Activated CD8-positive, alpha-beta memory T cell treated with anti-CD3 and anti-CD28 coated beads, Interleukin-2, amount 10 ng/mL, durations not matched to agents 7 days and 5 days (primary cell): ENCODE results near the gene MEIOSIN. TPM values are rescaled to one million over a fixed set of nuclear protein-coding genes. Genes with fewer than 3 reads are reported as not detected.

Source experiments
- ATAC-seq: fragments of 150-1000 bp; cut with Tn5 transposase; one replicate; pipeline ENCODE4 v1.10.0; 2021; ENCODE audit warnings: moderate library complexity
- CTCF ChIA-PET: fragments of 350-600 bp; sonication (Branson Sonifier 250); formaldehyde crosslinking; loops from one replicate; lab custom pipeline; 2021; ENCODE audit warnings: antibody characterized with exemption; lab: Charles Lee
- DNase-seq: peaks from one replicate; pipeline ENCODE4 v3.0.0-alpha.2; 2020
- H3K27ac Mint-ChIP-seq: one replicate; pipeline ENCODE4 v1.8.0; 2021; ENCODE audit warnings: mild to moderate bottlenecking, mixed read lengths
- H3K27me3 Mint-ChIP-seq: one replicate; pipeline ENCODE4 v1.8.0; 2021; ENCODE audit warnings: mixed read lengths
- H3K36me3 Mint-ChIP-seq: one replicate; pipeline ENCODE4 v1.8.0; 2021; ENCODE audit warnings: mild to moderate bottlenecking, mixed read lengths
- H3K4me1 Mint-ChIP-seq: one replicate; pipeline ENCODE4 v1.8.0; 2021; ENCODE audit warnings: mixed read lengths
- H3K4me3 Mint-ChIP-seq: one replicate; pipeline ENCODE4 v1.8.0; 2021; ENCODE audit warnings: mild to moderate bottlenecking, moderate library complexity, mixed read lengths
- H3K9me3 Mint-ChIP-seq: one replicate; pipeline ENCODE4 v1.8.0; 2022; ENCODE audit warnings: low read depth, mixed read lengths
- total RNA-seq, 2 experiments: library from RNA; stranded (reverse); gene quantifications; one replicate each; pipeline ENCODE4 v1.2.3, GENCODE V29; 2021

The MEIOSIN gene
- total RNA-seq, 2 experiments from 2014 or later = not detected

- peak; percentile 59 for ATAC-seq
- Mint-ChIP-seq H3K4me1 (peaks cover 15% of the 10 kb centered on the region), H3K4me3 (peak overlapping the region; percentile 26), H3K27me3 (peaks cover 6% of the 10 kb centered on the region), H3K36me3 (no peaks in the 10 kb centered on the region), H3K9me3 (no peaks in the 10 kb centered on the region), H3K27ac (peak overlapping the region; percentile 88)
- CTCF ChIA-PET = interaction anchor here (0.9 to 6.6 kb wide), 4 partner anchors 11 to 76 kb away, joined by 3 to 36 read pairs (median 12); partner anchors contain the start of genes DMWD and SIX5
- DNase-seq = no peak
These were observed 76.5 kb downstream of the MEIOSIN start for GRCh38 chr19:45809643-45810159.

- Mint-ChIP-seq H3K4me1 (peaks cover 18% of the 10 kb centered on the region), H3K4me3 (no peak overlapping the region), H3K36me3 (no peaks in the 10 kb centered on the region), H3K27me3 (no peaks in the 10 kb centered on the region), H3K9me3 (no peaks in the 10 kb centered on the region), H3K27ac (no peak overlapping the region)
- DNase-seq = no peak
- CTCF ChIA-PET = interaction anchor here (1.3 to 6.6 kb wide), 3 partner anchors 13 to 51 kb away, joined by 3 to 36 read pairs (median 21); partner anchors contain the start of genes SIX5 and SYMPK
- ATAC-seq = no peak
These were observed 79.1 kb downstream of the MEIOSIN start for GRCh38 chr19:45812297-45812696.

Other genes starting within 250 kb of the MEIOSIN start
- 1 to 10 TPM; 3.1 to 4.3 TPM for gene RTN2, start 236.4 kb upstream of the MEIOSIN start, total RNA-seq
- gene PPM1N, start 235.0 kb upstream of the MEIOSIN start, total RNA-seq = 1 to 10 TPM; 4.3 to 4.5 TPM
- 100 to 1,000 TPM; 223 to 308 TPM for gene VASP, start 226.0 kb upstream of the MEIOSIN start, total RNA-seq
- gene OPA3, start 148.6 kb upstream of the MEIOSIN start, total RNA-seq = 10 to 100 TPM; 13.4 to 16.7 TPM
- gene GPR4, start 131.2 kb upstream of the MEIOSIN start, total RNA-seq = not detected
- gene EML2, start 94.0 kb upstream of the MEIOSIN start, total RNA-seq = 100 to 1,000 TPM; 122 to 128 TPM
- gene GIPR, start 65.2 kb upstream of the MEIOSIN start, total RNA-seq = 10 to 100 TPM; 12.1 to 14.7 TPM
- gene SNRPD2, start 41.5 kb upstream of the MEIOSIN start, total RNA-seq = 100 to 1,000 TPM; 602 to 634 TPM
- gene QPCTL, start 40.8 kb upstream of the MEIOSIN start, total RNA-seq = 10 to 100 TPM in 1 of 2 experiments, 1 to 10 TPM in 1; 9.6 to 12.7 TPM
- gene FBXO46, start 2.5 kb upstream of the MEIOSIN start, total RNA-seq = 10 to 100 TPM; 33.0 to 37.1 TPM
- 1 to 10 TPM; 1.5 to 2.8 TPM for gene SIX5, start 35.8 kb downstream of the MEIOSIN start, total RNA-seq
- gene DMPK, start 49.1 kb downstream of the MEIOSIN start, total RNA-seq = 10 to 100 TPM; 26.7 to 31.0 TPM
- gene DMWD, start 59.4 kb downstream of the MEIOSIN start, total RNA-seq = 10 to 100 TPM; 47.0 to 47.9 TPM
- under 1 TPM; 0.19 to 0.23 TPM for gene RSPH6A, start 81.9 kb downstream of the MEIOSIN start, total RNA-seq
- 100 to 1,000 TPM; 119 to 125 TPM for gene SYMPK, start 129.7 kb downstream of the MEIOSIN start, total RNA-seq
- gene FOXA3, start 130.9 kb downstream of the MEIOSIN start, total RNA-seq = under 1 TPM in 1 of 2 experiments, not detected in 1; 0.14 TPM
- gene IRF2BP1, start 152.7 kb downstream of the MEIOSIN start, total RNA-seq = 10 to 100 TPM; 18.9 to 19.0 TPM
- gene MYPOP, start 169.2 kb downstream of the MEIOSIN start, total RNA-seq = 10 to 100 TPM; 13.0 to 13.8 TPM
- gene NANOS2, start 181.3 kb downstream of the MEIOSIN start, total RNA-seq = under 1 TPM in 1 of 2 experiments, not detected in 1; 0.18 TPM
- gene NOVA2, start 240.4 kb downstream of the MEIOSIN start, total RNA-seq = under 1 TPM; 0.02 to 0.18 TPM